HEK293 (cell line): ENCODE measurements around the gene GDAP1L1.

ENCODE experiments used
- CTCF ChIA-PET: fragments of 350-600 bp; formaldehyde crosslinking; extraction: SDS; loops from one replicate; lab custom pipeline; 2021; ENCODE audit warnings: antibody characterized with exemption; lab: Yijun Ruan, JAX
- POLR2A ChIA-PET: fragments of 300-600 bp; formaldehyde crosslinking; extraction: SDS; loops from one replicate; lab custom pipeline; 2020; ENCODE audit warnings: antibody characterized with exemption, inconsistent platforms; lab: Yijun Ruan, JAX
- H3K27ac ChIP-seq: fragments of 200-500 bp; sonication (Bioruptor generic); 2 replicates; pipeline ENCODE4 v1.5.1; 2014; ENCODE audit warnings: low read depth, low read length, control low read depth, inconsistent platforms; ENCODE audit errors: extremely low read depth
- H3K36me3 ChIP-seq, 2 experiments: fragments of 200-500 bp in 1 of 2; sonication (Bioruptor generic) in 1 of 2; 1 replicate in 1 of 2; 2 replicates in 1 of 2; pipeline ENCODE4 v1.5.1; 2014 to 2017; ENCODE audit warnings: inconsistent platforms in 2 of 2, low read length in 2 of 2; ENCODE audit not compliant: control insufficient read depth in 2 of 2, insufficient read depth in 1 of 2
- H3K4me1 ChIP-seq: fragments of 200-500 bp; sonication (Bioruptor generic); 2 replicates; pipeline ENCODE4 v1.5.1; 2014; ENCODE audit warnings: mild to moderate bottlenecking, low read length, inconsistent platforms; ENCODE audit not compliant: control insufficient read depth, insufficient read depth
- H3K4me3 ChIP-seq: 2 replicates; pipeline ENCODE4 v1.5.1; 2011; ENCODE audit warnings: low read depth, mild to moderate bottlenecking, control low read depth, low read length, moderate library complexity
- H3K9me3 ChIP-seq: fragments of 200-500 bp; sonication (Bioruptor generic); 2 replicates; pipeline ENCODE4 v1.5.1; 2014; ENCODE audit warnings: low read depth, low read length, inconsistent platforms; ENCODE audit not compliant: control insufficient read depth, insufficient read depth
- EGR2 ChIP-seq: fragments of 450-650 bp; formaldehyde crosslinking; IDR thresholded peaks from 2 replicates; pipeline ENCODE4 v1.5.1; 2016; ENCODE audit warnings: low read depth, missing biosample characterization, missing genetic modification characterization
- GFI1B ChIP-seq: fragments of 450-650 bp; formaldehyde crosslinking; IDR thresholded peaks from 2 replicates; pipeline ENCODE4 v1.5.1; 2016; ENCODE audit warnings: missing biosample characterization, missing genetic modification characterization
- GLIS2 ChIP-seq: fragments of 450-650 bp; formaldehyde crosslinking; IDR thresholded peaks from 2 replicates; pipeline ENCODE4 v1.5.1; 2016; ENCODE audit warnings: missing biosample characterization, missing genetic modification characterization
- KLF1 ChIP-seq: fragments of 450-650 bp; formaldehyde crosslinking; IDR thresholded peaks from 2 replicates; pipeline ENCODE4 v1.5.1; 2016; ENCODE audit warnings: missing biosample characterization, missing genetic modification characterization
- KLF10 ChIP-seq: fragments of 450-650 bp; IDR thresholded peaks from 2 replicates; pipeline ENCODE4 v1.5.1; 2018; ENCODE audit warnings: missing biosample characterization, mild to moderate bottlenecking, missing genetic modification characterization
- OSR2 ChIP-seq: fragments of 450-650 bp; formaldehyde crosslinking; IDR thresholded peaks from 2 replicates; pipeline ENCODE4 v1.5.1; 2016; ENCODE audit warnings: missing biosample characterization, missing genetic modification characterization
- SCRT1 ChIP-seq: fragments of 450-650 bp; formaldehyde crosslinking; IDR thresholded peaks from 2 replicates; pipeline ENCODE4 v1.5.1; 2016; ENCODE audit warnings: missing biosample characterization, missing genetic modification characterization, borderline replicate concordance
- ZEB2 ChIP-seq: fragments of 450-650 bp; formaldehyde crosslinking; IDR thresholded peaks from 2 replicates; pipeline ENCODE4 v1.5.1; 2016; ENCODE audit warnings: missing biosample characterization, missing genetic modification characterization
- ZNF114 ChIP-seq: fragments of 450-650 bp; formaldehyde crosslinking; IDR thresholded peaks from 2 replicates; pipeline ENCODE4 v1.5.0; 2017; ENCODE audit warnings: missing biosample characterization, missing genetic modification characterization
- ZNF138 ChIP-seq: fragments of 450-650 bp; formaldehyde crosslinking; IDR thresholded peaks from 2 replicates; pipeline ENCODE4 v1.5.1; 2016; ENCODE audit warnings: missing biosample characterization, missing genetic modification characterization, borderline replicate concordance
- ZNF302 ChIP-seq: fragments of 450-650 bp; formaldehyde crosslinking; IDR thresholded peaks from 2 replicates; pipeline ENCODE4 v1.5.1; 2016; ENCODE audit warnings: missing biosample characterization, missing genetic modification characterization, low read depth
- ZNF324 ChIP-seq: fragments of 450-650 bp; formaldehyde crosslinking; IDR thresholded peaks from 2 replicates; pipeline ENCODE4 v1.5.1; 2016; ENCODE audit warnings: missing biosample characterization, missing genetic modification characterization
- ZNF37A ChIP-seq: fragments of 450-650 bp; IDR thresholded peaks from 2 replicates; pipeline ENCODE4 v1.5.1; 2018; ENCODE audit warnings: missing biosample characterization, missing genetic modification characterization
- ZNF433 ChIP-seq: fragments of 450-650 bp; formaldehyde crosslinking; IDR thresholded peaks from 2 replicates; pipeline ENCODE4 v1.5.1; 2016; ENCODE audit warnings: missing biosample characterization, missing genetic modification characterization, low read depth
- ZNF558 ChIP-seq: fragments of 450-650 bp; formaldehyde crosslinking; IDR thresholded peaks from 2 replicates; pipeline ENCODE4 v1.5.1; 2016; ENCODE audit warnings: missing biosample characterization, missing genetic modification characterization
- ZNF623 ChIP-seq: fragments of 450-650 bp; formaldehyde crosslinking; IDR thresholded peaks from 2 replicates; pipeline ENCODE4 v1.5.1; 2016; ENCODE audit warnings: missing biosample characterization, missing genetic modification characterization
- ZNF837 ChIP-seq: fragments of 450-650 bp; formaldehyde crosslinking; IDR thresholded peaks from 2 replicates; pipeline ENCODE4 v1.5.1; 2016; ENCODE audit warnings: missing biosample characterization, missing genetic modification characterization
- ZSCAN23 ChIP-seq: fragments of 450-650 bp; formaldehyde crosslinking; IDR thresholded peaks from 2 replicates; pipeline ENCODE4 v1.5.1; 2016; ENCODE audit warnings: missing biosample characterization, missing genetic modification characterization
- ZSCAN30 ChIP-seq: fragments of 450-650 bp; IDR thresholded peaks from 2 replicates; pipeline ENCODE4 v1.5.1; 2018; ENCODE audit warnings: missing biosample characterization, mild to moderate bottlenecking, missing genetic modification characterization, moderate library complexity
- TF ChIP-seq, protein P1 (sequence below): fragments of 450-650 bp; formaldehyde crosslinking; IDR thresholded peaks from 2 replicates; pipeline ENCODE4 v1.5.0; 2017; ENCODE audit warnings: missing biosample characterization, missing genetic modification characterization, borderline replicate concordance
- TF ChIP-seq, protein P2 (sequence below): fragments of 450-650 bp; formaldehyde crosslinking; IDR thresholded peaks from 2 replicates; pipeline ENCODE4 v1.5.1; 2016; ENCODE audit warnings: missing biosample characterization, missing genetic modification characterization

Gene GDAP1L1

DNA sequence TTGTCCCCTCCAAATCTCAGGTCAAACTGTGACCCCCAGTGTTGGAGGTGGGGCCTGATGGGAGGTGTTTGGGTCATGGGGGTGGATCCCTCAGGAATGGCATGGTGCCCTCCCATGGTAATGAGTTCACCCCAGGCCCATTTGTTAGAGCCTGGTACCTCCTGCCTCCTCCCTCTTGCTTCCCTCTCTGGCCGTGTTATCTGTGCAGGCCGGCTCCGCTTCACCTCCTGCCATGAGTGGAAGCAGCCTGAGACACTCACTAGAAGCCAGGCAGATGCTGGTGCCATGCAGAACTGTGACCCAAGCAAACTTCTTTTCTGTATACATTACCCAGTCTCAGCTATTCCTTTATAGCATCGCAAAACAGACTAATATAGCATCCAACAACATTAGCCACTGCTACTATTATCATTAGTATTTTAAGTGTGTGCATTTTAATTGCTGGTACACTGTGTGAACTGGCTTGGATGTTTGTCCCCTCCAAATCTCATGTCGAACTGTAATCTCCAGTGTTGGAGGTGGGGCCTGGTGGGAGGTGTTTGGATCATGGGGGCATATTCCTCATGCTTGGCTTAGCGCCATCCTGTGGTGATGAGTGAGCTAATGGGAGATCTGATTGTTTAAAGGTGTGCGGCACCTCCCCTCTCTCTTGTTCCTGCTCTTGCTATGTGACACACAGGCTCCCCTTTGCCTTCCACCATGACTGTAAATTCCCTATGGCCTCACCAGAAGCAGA, 24.3 kb upstream of the GDAP1L1 start (continued):
- TF ChIP-seq, protein P1, sequence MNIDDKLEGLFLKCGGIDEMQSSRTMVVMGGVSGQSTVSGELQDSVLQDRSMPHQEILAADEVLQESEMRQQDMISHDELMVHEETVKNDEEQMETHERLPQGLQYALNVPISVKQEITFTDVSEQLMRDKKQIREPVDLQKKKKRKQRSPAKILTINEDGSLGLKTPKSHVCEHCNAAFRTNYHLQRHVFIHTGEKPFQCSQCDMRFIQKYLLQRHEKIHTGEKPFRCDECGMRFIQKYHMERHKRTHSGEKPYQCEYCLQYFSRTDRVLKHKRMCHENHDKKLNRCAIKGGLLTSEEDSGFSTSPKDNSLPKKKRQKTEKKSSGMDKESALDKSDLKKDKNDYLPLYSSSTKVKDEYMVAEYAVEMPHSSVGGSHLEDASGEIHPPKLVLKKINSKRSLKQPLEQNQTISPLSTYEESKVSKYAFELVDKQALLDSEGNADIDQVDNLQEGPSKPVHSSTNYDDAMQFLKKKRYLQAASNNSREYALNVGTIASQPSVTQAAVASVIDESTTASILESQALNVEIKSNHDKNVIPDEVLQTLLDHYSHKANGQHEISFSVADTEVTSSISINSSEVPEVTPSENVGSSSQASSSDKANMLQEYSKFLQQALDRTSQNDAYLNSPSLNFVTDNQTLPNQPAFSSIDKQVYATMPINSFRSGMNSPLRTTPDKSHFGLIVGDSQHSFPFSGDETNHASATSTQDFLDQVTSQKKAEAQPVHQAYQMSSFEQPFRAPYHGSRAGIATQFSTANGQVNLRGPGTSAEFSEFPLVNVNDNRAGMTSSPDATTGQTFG (tag by site-specific recombination), result no peak
- no peak for TF ChIP-seq ZNF302 (tag by site-specific recombination)
- TF ChIP-seq ZNF837 (tag by site-specific recombination), result no peak

DNA sequence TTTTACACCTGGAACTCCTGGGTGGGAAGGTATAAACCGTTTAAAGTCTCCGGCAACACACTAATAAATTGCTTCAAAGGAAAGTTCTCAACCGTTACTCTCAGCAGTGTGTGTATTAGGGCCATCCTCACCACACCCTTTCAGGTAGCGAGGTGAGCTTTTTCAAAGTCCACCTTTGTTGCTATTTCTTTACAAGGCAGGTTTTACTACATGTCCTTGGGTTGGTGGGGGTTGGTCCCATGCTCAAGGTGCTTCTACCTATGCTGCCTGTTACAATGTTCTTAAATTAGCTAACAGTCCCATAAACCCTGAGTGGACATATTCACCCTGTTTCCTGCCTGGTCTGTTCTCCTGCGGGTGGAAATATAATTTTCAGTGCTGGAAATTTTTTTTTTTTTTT, 23.4 kb upstream of the GDAP1L1 start:
- POLR2A ChIA-PET, result interaction anchor here (0.7 kb wide), 2 partner anchors 107 to 110 kb away, joined by 5 to 6 read pairs; no protein-coding TSS in a partner anchor
- Histone ChIP-seq H3K36me3 (no peaks in the 10 kb centered on the region), H3K4me1 (no peaks in the 10 kb centered on the region), H3K4me3 (no peak overlapping the region), H3K27ac (no peak overlapping the region), H3K9me3 (no peaks in the 10 kb centered on the region)
- CTCF ChIA-PET, result interaction anchor here (0.7 to 3.1 kb wide), 11 partner anchors 8 to 239 kb away, joined by 3 to 12 read pairs (median 4); no protein-coding TSS in a partner anchor
- TF ChIP-seq KLF10 (tag by site-specific recombination) (no peak), ZNF623 (tag by site-specific recombination) (no peak), ZSCAN23 (tag by site-specific recombination) (no peak), OSR2 (tag by site-specific recombination) (no peak), EGR2 (tag by site-specific recombination) (no peak), ZSCAN30 (no peak), ZNF138 (tag by site-specific recombination) (no peak), ZEB2 (no peak), KLF1 (no peak), ZNF114 (no peak), SCRT1 (no peak), ZNF324 (no peak), GLIS2 (no peak), ZNF37A (tag by site-specific recombination) (no peak), ZNF558 (no peak), GFI1B (tag by site-specific recombination) (no peak), ZNF433 (tag by site-specific recombination) (no peak)
- TF ChIP-seq, protein P1 (tag by site-specific recombination), result no peak
- TF ChIP-seq, protein P2, sequence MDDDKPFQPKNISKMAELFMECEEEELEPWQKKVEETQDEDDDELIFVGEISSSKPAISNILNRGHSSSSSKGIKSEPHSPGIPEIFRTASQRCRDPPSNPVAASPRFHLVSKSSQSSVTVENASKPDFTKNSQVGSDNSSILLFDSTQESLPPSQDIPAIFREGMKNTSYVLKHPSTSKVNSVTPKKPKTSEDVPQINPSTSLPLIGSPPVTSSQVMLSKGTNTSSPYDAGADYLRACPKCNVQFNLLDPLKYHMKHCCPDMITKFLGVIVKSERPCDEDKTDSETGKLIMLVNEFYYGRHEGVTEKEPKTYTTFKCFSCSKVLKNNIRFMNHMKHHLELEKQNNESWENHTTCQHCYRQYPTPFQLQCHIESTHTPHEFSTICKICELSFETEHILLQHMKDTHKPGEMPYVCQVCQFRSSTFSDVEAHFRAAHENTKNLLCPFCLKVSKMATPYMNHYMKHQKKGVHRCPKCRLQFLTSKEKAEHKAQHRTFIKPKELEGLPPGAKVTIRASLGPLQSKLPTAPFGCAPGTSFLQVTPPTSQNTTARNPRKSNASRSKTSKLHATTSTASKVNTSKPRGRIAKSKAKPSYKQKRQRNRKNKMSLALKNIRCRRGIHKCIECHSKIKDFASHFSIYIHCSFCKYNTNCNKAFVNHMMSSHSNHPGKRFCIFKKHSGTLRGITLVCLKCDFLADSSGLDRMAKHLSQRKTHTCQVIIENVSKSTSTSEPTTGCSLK (tag by site-specific recombination), result no peak
